Measurements from ENCODE around the gene FBN1.

- no peak for TF ChIP-seq KAT2A (conservative IDR thresholded peaks at IDR 0.05; ENCODE audit: control insufficient read depth, low read depth, low read length)
- no peak for TF ChIP-seq HDAC2 (IDR thresholded peaks at IDR 0.05)
- TF ChIP-seq CEBPB (IDR thresholded peaks at IDR 0.05; ENCODE audit: borderline replicate concordance in 1 of 2, low read depth in 2 of 2, low read length in 2 of 2) = no peak
- TF ChIP-seq GABPA (IDR thresholded peaks at IDR 0.05; ENCODE audit: low read depth) = no peak
- TF ChIP-seq SIN3A (IDR thresholded peaks at IDR 0.05; ENCODE audit: low read depth, low read length) = no peak
- TF ChIP-seq FOXM1 (IDR thresholded peaks at IDR 0.05; ENCODE audit: low read depth, low read length) = no peak
These were observed 22.1 kb downstream of the FBN1 start for GRCh38 chr15:48623456-48623855.
